RKO (cell line): ENCODE data around the gene C2.
"Not testable (repeated sequence)": the region's sequence is repeated elsewhere in the genome, so short reads cannot be mapped to it uniquely, and the experiment has no call there.

Source experiments
- DNase-seq: peaks from one replicate; pipeline ENCODE4 v3.0.0-alpha.2; 2016; ENCODE audit warnings: low spot score

C2 gene

GRCh38 chr6:31958412-31958740, 30.9 kb downstream of the C2 start:
- no peak for DNase-seq

- DNase-seq: peak; percentile 98
These were observed 31.5 kb downstream of the C2 start, which contains the start of the genes NELFE and SKIC2 for GRCh38 chr6:31958741-31959739. Gene NELFE (minus strand): TSS chr6:31958971. CDS start chr6:31958446, 525 bp downstream. Gene SKIC2 (plus strand): TSS chr6:31959175. CDS start chr6:31959193, 18 bp downstream.

GRCh38 chr6:31961616-31962015, 34.1 kb downstream of the C2 start:
- no peak for DNase-seq

- no peak for DNase-seq
These were observed 36.4 kb downstream of the C2 start for GRCh38 chr6:31963921-31964320.

- no peak for DNase-seq
These were observed 38.2 kb downstream of the C2 start for GRCh38 chr6:31965700-31966099.

- no peak for DNase-seq
These were observed 39.0 kb downstream of the C2 start for GRCh38 chr6:31966506-31966905.

- no peak for DNase-seq
These were observed 39.7 kb downstream of the C2 start for GRCh38 chr6:31966997-31967925.

- DNase-seq: no peak
These were observed 40.4 kb downstream of the C2 start for GRCh38 chr6:31967926-31968320.

GRCh38 chr6:31968326-31968725, 40.8 kb downstream of the C2 start:
- no peak for DNase-seq

GRCh38 chr6:31968791-31969711, 41.5 kb downstream of the C2 start:
- DNase-seq: no peak

- peak; percentile 40 for DNase-seq
These were observed 42.4 kb downstream of the C2 start for GRCh38 chr6:31969712-31970603.

GRCh38 chr6:31970604-31971271, 43.2 kb downstream of the C2 start:
- DNase-seq: peak; percentile 61

GRCh38 chr6:31971279-31971992, 43.9 kb downstream of the C2 start:
- DNase-seq: no peak

- DNase-seq: peak; percentile 98
These were observed 44.6 kb downstream of the C2 start, which contains the start of gene DXO for GRCh38 chr6:31971993-31972708. Gene DXO (minus strand): TSS chr6:31972138. CDS start chr6:31971675, 463 bp downstream.

- DNase-seq: peak; percentile 81
These were observed 45.3 kb downstream of the C2 start for GRCh38 chr6:31972709-31973350.

GRCh38 chr6:31976065-31976464, 48.5 kb downstream of the C2 start:
- not testable (repeated sequence) for DNase-seq

- no peak for DNase-seq
These were observed 50.4 kb downstream of the C2 start for GRCh38 chr6:31977816-31978431.
